ENCODE measurements around the gene JKAMP.

DNA sequence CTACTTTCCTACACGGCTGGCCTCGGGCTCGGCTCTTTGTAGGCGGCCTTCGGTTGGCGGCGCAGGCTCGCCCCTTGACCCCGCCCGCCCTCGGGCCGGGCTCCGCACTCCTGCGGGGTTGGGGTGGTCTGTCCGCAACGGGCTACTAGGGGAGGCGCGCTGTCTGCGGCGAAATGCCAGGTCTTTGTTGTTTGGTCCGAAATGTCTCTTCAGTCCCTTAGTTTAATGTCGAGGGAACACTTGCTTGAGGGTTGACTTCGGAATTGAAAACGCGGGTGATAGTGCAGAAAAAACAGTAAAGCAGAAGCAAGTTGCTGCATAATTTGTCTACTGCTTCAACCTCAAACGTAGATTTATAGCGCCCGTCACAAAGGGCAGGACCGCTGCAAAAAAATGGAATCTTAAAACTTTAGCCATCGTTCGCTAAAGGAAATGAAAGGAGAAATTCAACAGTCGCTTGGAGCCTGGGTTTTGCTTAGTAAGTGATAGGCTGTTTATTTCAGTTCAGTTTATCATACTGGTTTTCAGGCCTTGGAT, 390 bp downstream of the JKAMP start:
- TF ChIP-seq, protein P1, sequence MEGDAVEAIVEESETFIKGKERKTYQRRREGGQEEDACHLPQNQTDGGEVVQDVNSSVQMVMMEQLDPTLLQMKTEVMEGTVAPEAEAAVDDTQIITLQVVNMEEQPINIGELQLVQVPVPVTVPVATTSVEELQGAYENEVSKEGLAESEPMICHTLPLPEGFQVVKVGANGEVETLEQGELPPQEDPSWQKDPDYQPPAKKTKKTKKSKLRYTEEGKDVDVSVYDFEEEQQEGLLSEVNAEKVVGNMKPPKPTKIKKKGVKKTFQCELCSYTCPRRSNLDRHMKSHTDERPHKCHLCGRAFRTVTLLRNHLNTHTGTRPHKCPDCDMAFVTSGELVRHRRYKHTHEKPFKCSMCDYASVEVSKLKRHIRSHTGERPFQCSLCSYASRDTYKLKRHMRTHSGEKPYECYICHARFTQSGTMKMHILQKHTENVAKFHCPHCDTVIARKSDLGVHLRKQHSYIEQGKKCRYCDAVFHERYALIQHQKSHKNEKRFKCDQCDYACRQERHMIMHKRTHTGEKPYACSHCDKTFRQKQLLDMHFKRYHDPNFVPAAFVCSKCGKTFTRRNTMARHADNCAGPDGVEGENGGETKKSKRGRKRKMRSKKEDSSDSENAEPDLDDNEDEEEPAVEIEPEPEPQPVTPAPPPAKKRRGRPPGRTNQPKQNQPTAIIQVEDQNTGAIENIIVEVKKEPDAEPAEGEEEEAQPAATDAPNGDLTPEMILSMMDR (IDR thresholded peaks at IDR 0.05): no peak
- TF ChIP-seq POLR2A (IDR thresholded peaks at IDR 0.05): no peak
